Measurements from ENCODE around the gene SLC13A5. TPM values are rescaled to one million over a fixed set of nuclear protein-coding genes. Genes with fewer than 3 reads are reported as not detected.

Gene SLC13A5
- not detected for total RNA-seq
- long read RNA-seq: 0 reads

GRCh38 chr17:6713130-6713917, at the start of gene SLC13A5:
SLC13A5 (minus strand) TSS chr17:6713369; CDS start chr17:6713333, 36 bp downstream.
- Histone ChIP-seq H3K36me3 (no peaks in the 10 kb centered on the region), H3K9me3 (replicated peaks) (peaks cover 30% of the 10 kb centered on the region), H3K27me3 (ENCODE audit: low read depth) (peaks cover 94% of the 10 kb centered on the region), H3K4me3 (peak within 1 kb of the TSS; percentile 58), H3K4me1 (peaks cover 19% of the 10 kb centered on the region), H3K27ac (replicated peaks) (no peak within 1 kb of the TSS)
- TF ChIP-seq, protein P1, sequence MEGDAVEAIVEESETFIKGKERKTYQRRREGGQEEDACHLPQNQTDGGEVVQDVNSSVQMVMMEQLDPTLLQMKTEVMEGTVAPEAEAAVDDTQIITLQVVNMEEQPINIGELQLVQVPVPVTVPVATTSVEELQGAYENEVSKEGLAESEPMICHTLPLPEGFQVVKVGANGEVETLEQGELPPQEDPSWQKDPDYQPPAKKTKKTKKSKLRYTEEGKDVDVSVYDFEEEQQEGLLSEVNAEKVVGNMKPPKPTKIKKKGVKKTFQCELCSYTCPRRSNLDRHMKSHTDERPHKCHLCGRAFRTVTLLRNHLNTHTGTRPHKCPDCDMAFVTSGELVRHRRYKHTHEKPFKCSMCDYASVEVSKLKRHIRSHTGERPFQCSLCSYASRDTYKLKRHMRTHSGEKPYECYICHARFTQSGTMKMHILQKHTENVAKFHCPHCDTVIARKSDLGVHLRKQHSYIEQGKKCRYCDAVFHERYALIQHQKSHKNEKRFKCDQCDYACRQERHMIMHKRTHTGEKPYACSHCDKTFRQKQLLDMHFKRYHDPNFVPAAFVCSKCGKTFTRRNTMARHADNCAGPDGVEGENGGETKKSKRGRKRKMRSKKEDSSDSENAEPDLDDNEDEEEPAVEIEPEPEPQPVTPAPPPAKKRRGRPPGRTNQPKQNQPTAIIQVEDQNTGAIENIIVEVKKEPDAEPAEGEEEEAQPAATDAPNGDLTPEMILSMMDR (IDR thresholded peaks at IDR 0.05; ENCODE audit: borderline replicate concordance): peak; percentile 39
- no peak for DNase-seq
- intact Hi-C loops (cut with micrococcal nuclease): no loop called here

- intact Hi-C loops (cut with micrococcal nuclease): no loop called here
- H3K36me3 ChIP-seq: peaks cover 80% of the 10 kb centered on the region
- no peak overlapping the region for H3K4me3 ChIP-seq
- H3K27me3 ChIP-seq (ENCODE audit: low read depth): no peaks in the 10 kb centered on the region
- no peak for DNase-seq
- peaks cover 19% of the 10 kb centered on the region for H3K4me1 ChIP-seq
- H3K27ac ChIP-seq (replicated peaks): no peak overlapping the region
- TF ChIP-seq, protein P1 (IDR thresholded peaks at IDR 0.05; ENCODE audit: borderline replicate concordance): no peak
- H3K9me3 ChIP-seq (replicated peaks): peaks cover 11% of the 10 kb centered on the region
These were observed 48.6 kb upstream of the SLC13A5 start for GRCh38 chr17:6761779-6762178.

DNA sequence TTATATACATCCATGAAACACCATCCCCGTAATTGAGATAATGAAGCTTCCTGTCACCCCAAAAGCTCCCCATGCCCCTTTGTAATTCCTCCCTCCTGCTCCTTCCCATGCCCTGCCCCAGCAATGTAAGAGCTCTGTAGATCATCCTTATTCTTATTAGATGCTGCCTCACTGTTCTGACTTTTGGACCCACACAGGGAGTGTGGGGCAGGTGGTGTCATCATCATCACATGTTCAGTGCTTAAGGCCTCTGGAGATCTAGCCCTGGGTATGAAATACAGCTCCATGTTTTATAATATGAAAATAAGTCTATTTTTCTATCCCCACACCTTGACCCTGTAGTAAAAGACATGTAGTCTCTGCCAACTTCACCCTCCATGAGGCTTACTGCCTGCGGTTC, 44.6 kb upstream of the SLC13A5 start:
- Histone ChIP-seq H3K4me3 (peak overlapping the region; percentile 73), H3K9me3 (replicated peaks) (no peaks in the 10 kb centered on the region), H3K27me3 (ENCODE audit: low read depth) (peaks cover 8% of the 10 kb centered on the region), H3K27ac (replicated peaks) (peak overlapping the region; percentile 95), H3K36me3 (peaks cover 40% of the 10 kb centered on the region), H3K4me1 (peaks cover 55% of the 10 kb centered on the region)
- intact Hi-C loops (cut with micrococcal nuclease): no loop called here
- TF ChIP-seq, protein P1 (IDR thresholded peaks at IDR 0.05; ENCODE audit: borderline replicate concordance): no peak
- no peak for DNase-seq

DNA sequence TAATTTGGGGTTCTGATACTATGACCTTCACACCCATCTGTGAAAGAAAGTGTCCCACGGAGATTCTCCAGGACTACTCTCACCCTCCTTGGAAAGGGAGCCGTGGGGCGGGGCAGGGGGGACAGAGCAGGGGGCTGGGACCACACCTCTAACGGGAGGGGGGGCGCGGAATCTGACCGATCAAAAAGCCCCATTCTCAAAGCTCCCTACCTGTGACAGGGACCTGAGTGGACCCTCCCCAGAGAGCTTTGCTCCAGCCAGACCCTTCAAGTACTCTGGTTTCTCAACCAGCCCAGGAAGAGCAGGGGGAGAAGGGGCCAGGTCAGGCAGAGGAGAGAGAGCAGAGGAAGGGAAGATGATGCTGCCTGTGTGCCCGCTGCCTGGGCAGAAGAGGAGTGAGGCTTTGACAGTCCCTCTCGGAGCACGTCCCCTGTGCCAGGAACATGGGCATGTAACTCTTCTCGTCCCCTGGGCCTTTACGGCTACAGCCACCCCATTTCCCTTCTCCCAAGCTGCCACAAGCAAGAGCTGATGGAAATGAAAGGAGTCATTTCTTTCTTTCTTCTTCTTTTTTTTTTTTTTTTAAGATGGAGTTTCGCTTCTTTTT, 43.4 kb upstream of the SLC13A5 start:
- Histone ChIP-seq H3K27ac (replicated peaks) (peak overlapping the region; percentile 95), H3K27me3 (ENCODE audit: low read depth) (peaks cover 8% of the 10 kb centered on the region), H3K4me3 (peak overlapping the region; percentile 73), H3K36me3 (peaks cover 28% of the 10 kb centered on the region), H3K9me3 (replicated peaks) (no peaks in the 10 kb centered on the region), H3K4me1 (peaks cover 67% of the 10 kb centered on the region)
- TF ChIP-seq, protein P1 (IDR thresholded peaks at IDR 0.05; ENCODE audit: borderline replicate concordance): no peak
- DNase-seq: no peak
- intact Hi-C loops (cut with micrococcal nuclease): no loop called here

- peak within 1 kb of the TSS; percentile 95 for H3K27ac ChIP-seq (replicated peaks)
- peak within 1 kb of the TSS; percentile 73 for H3K4me3 ChIP-seq
- peaks cover 8% of the 10 kb centered on the region for H3K27me3 ChIP-seq (ENCODE audit: low read depth)
- intact Hi-C loops (cut with micrococcal nuclease): no loop called here
- no peaks in the 10 kb centered on the region for H3K9me3 ChIP-seq (replicated peaks)
- DNase-seq: peak; percentile 26
- TF ChIP-seq, protein P1 (IDR thresholded peaks at IDR 0.05; ENCODE audit: borderline replicate concordance): no peak
- peaks cover 69% of the 10 kb centered on the region for H3K4me1 ChIP-seq
- H3K36me3 ChIP-seq: peaks cover 20% of the 10 kb centered on the region
These were observed 42.6 kb upstream of the SLC13A5 start, which contains the start of gene XAF1 for GRCh38 chr17:6755731-6756184. XAF1 (plus strand) TSS chr17:6756046; CDS start chr17:6756079, 33 bp downstream.
